HepG2 (cell line): ENCODE data around the gene CTBP1. TPM values are rescaled to one million over a fixed set of nuclear protein-coding genes. Genes with fewer than 3 reads are reported as not detected.

Source experiments
- ARID5B ChIP-seq: IDR thresholded peaks from 2 replicates; pipeline ENCODE4 v1.4.0; 2020; ENCODE audit warnings: mild to moderate bottlenecking, missing genetic modification reagents
- HNRNPL ChIP-seq: fragments of 200-400 bp; formaldehyde crosslinking; IDR thresholded peaks from 2 replicates; pipeline ENCODE4 v1.6.1; 2017; ENCODE audit warnings: mild to moderate bottlenecking, low read depth, low read length
- NKX3-1 ChIP-seq: sonication (generic); formaldehyde crosslinking; IDR thresholded peaks from 2 replicates; pipeline ENCODE4 v1.5.0; 2020; ENCODE audit warnings: missing genetic modification reagents
- POLR2A ChIP-seq, 2 experiments: IDR thresholded peaks; 2 replicates each; pipeline ENCODE4 v1.6.1; 2011; ENCODE audit warnings: low read depth in 2 of 2, low read length in 2 of 2, mild to moderate bottlenecking in 1 of 2, moderate library complexity in 1 of 2; ENCODE audit not compliant: insufficient read depth in 1 of 2
- RBFOX2 ChIP-seq: fragments of 200-400 bp; formaldehyde crosslinking; IDR thresholded peaks from 2 replicates; pipeline ENCODE4 v1.6.1; 2017; ENCODE audit warnings: low read depth, mild to moderate bottlenecking, low read length
- SAP130 ChIP-seq: IDR thresholded peaks from 2 replicates; pipeline ENCODE4 v1.6.1; 2016; ENCODE audit warnings: low read depth
- polyA plus RNA-seq, 8 experiments: library from polyadenylated mRNA; depleted of rRNA in 3 of 8; stranded (reverse) in 7 of 8; unstranded in 1 of 8; fragments of >200 nt; fragmentation: Illumina TruSeq in 4 of 8; extraction: Trizol in 4 of 8; gene quantifications; 2 replicates each; pipeline versions ENCODE4 v1.2.1 to v1.2.3, GENCODE V29; 2011 to 2016; ENCODE audit warnings: low read depth in 4 of 8, missing spikeins in 1 of 8, mixed read lengths in 1 of 8; ENCODE audit not compliant: insufficient read depth in 1 of 8
- total RNA-seq, 5 experiments: library from RNA; depleted of rRNA; stranded (reverse); fragments of >200 nt; fragmentation: Illumina TruSeq; extraction: Trizol; gene quantifications; 2 replicates each; pipeline ENCODE4 v1.2.3, GENCODE V29; 2016; ENCODE audit warnings: low read depth in 1 of 5
- TF ChIP-seq, protein P1 (sequence below): sonication (generic); formaldehyde crosslinking; IDR thresholded peaks from 2 replicates; pipeline ENCODE4 v1.8.0; 2022; ENCODE audit warnings: low read depth, missing genetic modification reagents
- TF ChIP-seq, protein P2 (sequence below): sonication (generic); formaldehyde crosslinking; IDR thresholded peaks from 2 replicates; pipeline ENCODE4 v1.5.0; 2020; ENCODE audit warnings: mild to moderate bottlenecking, missing genetic modification reagents

The CTBP1 gene
- total and polyA plus RNA-seq, 2 of the 13 experiments (the other 11 are each of a cell fraction or from before 2014, with no cell fraction given) = 78.5 to 112 TPM

DNA sequence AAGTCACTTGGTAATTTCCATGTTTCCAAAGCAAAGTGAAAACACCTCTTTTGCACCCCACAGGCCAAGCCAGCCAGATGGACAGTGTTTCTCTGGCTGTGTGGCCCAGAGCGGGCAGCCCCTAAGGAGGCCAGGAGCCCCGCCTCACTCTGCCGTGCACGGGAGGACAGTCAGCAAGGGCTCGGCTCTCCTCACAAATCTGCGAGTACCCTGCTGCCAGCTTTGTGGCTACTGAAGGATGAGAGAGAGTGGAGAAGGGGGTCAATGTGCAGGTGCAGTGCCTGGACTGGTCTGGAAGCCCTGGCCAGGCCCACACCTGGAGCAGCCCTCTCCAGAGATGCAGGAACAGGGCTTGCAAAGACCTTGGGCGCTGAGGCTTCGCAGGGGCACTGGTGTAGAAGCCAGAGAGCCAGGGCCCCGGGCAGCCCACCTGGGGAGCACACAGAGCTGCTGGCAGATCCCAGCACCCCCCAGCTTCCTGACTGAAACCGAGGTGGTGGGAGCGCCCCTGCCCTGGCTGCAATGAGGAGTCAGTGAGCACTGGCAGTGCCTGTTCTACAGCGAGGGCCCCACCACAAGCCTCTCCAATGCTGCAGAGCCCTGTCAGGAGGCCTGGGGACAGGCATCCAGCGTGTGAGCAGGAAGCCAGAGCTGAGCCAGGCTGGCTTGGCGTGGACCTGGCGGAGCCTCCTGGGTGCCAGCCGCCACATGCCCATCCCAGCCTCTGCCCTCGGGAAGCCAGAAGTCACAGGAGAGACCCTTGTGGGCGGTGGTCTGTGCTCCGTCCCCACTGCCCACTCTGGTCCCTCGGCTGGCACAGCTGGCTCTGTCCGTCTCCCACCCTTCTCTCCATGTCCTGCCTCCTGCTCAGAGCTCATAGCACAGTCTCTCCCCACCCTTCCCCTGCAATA, 80.5 kb downstream of the CTBP1 start (continued):
- TF ChIP-seq ARID5B (CRISPR knock-in tag) = no peak
- TF ChIP-seq, protein P1, sequence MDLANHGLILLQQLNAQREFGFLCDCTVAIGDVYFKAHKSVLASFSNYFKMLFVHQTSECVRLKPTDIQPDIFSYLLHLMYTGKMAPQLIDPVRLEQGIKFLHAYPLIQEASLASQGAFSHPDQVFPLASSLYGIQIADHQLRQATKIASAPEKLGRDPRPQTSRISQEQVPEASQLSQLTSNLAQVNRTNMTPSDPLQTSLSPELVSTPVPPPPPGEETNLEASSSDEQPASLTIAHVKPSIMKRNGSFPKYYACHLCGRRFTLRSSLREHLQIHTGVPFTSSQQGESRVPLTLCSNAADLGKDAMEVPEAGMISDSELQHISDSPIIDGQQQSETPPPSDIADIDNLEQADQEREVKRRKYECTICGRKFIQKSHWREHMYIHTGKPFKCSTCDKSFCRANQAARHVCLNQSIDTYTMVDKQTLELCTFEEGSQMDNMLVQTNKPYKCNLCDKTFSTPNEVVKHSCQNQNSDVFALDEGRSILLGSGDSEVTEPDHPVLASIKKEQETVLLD (CRISPR knock-in tag) = no peak
- TF ChIP-seq, protein P2, sequence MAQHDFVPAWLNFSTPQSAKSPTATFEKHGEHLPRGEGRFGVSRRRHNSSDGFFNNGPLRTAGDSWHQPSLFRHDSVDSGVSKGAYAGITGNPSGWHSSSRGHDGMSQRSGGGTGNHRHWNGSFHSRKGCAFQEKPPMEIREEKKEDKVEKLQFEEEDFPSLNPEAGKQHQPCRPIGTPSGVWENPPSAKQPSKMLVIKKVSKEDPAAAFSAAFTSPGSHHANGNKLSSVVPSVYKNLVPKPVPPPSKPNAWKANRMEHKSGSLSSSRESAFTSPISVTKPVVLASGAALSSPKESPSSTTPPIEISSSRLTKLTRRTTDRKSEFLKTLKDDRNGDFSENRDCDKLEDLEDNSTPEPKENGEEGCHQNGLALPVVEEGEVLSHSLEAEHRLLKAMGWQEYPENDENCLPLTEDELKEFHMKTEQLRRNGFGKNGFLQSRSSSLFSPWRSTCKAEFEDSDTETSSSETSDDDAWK (CRISPR knock-in tag) = no peak
- TF ChIP-seq HNRNPL = peak; percentile 3; the same call in 1 of the 2 replicates
- no peak for TF ChIP-seq NKX3-1 (CRISPR knock-in tag)
- peak; percentile 48; the same call in 1 of the 2 replicates for TF ChIP-seq RBFOX2
- no peak for TF ChIP-seq POLR2A (IDR thresholded peaks at IDR 0.05; ENCODE audit: insufficient read depth in 1 of 2, low read depth in 2 of 2, low read length in 2 of 2)
- no peak for TF ChIP-seq SAP130 (CRISPR knock-in tag)
